Measurements from ENCODE around the gene SPRR3. TPM values are rescaled to one million over a fixed set of nuclear protein-coding genes. Genes with fewer than 3 reads are reported as not detected.

SPRR3 gene, protein sequence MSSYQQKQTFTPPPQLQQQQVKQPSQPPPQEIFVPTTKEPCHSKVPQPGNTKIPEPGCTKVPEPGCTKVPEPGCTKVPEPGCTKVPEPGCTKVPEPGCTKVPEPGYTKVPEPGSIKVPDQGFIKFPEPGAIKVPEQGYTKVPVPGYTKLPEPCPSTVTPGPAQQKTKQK
- not detected in 2 replicates for total RNA-seq

DNA sequence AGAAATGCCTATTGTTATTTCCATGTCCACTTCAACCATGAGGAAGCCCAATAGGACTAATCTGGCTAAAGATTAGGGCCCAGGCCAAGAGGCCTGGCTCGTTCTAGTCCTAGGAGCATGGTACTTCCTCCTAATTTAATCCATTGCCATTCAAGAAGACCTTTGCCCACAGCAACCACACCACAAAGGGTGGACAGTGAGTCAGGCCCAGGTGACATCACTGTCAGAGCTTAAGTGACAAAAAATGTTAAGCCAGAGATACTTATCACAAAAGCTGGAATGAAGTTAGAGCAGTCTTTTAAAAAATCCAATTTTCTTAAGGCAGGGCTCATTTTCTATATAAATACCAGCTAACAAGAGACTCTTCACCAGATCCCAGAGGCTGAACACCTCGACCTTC is at the start of gene SPRR3:
Gene SPRR3, plus strand, starts transcription at position 368 of the 400 bp plus-strand sequence. CDS start 1,272 bp downstream, outside the sequence.

DNA sequence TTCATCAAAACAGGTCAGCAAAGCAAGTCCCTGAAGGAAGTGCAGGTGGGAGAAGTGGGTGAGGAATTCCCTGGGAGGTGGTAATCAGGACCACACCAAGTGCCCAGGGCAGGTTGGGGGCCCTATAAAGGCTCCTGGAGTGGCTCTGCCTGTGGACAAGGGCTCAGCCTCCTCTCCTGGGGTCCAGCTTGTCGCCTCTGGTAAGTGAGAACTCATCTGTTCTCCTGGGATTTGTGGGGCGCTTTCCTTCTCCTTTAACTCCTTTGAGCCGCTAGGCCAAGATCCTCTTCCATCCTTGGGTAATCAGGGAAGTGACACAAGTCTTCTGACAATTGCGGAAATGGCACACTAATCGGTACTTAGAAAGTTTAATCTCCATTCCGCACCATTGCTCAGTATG is 31.1 kb upstream of the SPRR3 start, which contains the start of gene SPRR4:
Gene SPRR4, plus strand, starts transcription at position 154 of the 400 bp plus-strand sequence. CDS start 1,243 bp downstream, outside the sequence.

DNA sequence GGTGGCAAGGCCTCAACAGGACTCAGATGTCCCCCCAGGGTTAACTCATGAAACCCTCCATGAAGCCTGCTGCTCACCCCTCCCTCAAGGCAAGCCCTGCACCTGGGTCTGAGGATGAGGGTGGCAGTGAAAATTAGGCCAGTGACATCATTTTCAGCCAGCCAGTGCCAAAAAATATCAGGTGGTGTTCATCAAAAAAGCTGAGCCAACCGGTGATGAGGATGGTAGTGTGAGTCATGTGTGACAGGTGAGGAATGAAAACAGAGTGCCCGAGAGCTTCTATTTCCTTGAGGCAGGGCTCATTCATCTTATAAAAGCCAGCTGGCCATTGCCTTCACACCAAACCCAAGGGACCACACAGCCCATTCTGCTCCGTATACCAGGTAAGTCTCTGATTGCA is 17.8 kb upstream of the SPRR3 start, which contains the start of gene SPRR1A:
Gene SPRR1A, plus strand, starts transcription at position 339 of the 400 bp plus-strand sequence. CDS start 1,150 bp downstream, outside the sequence.

DNA sequence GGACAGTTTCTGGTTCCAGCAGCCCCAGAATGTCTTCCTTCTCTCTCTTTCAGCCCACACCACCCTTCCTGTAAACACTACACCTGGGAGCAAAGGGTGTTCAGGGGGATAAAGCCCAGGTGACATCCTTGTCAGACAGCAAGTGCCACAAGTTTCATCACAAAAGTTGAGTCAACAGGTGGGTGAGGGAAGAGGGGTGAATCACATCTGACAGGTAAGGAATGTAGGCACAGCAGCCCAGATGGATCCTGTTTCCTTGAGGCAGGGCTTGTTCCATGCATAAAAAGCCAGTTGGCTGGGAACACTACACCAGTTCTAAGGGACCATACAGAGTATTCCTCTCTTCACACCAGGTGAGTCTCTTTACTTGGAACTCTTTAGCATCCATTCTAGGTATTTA is 29.3 kb downstream of the SPRR3 start, which contains the start of gene SPRR1B:
Gene SPRR1B, plus strand, starts transcription at position 309 of the 400 bp plus-strand sequence. CDS start 1,143 bp downstream, outside the sequence.

DNA sequence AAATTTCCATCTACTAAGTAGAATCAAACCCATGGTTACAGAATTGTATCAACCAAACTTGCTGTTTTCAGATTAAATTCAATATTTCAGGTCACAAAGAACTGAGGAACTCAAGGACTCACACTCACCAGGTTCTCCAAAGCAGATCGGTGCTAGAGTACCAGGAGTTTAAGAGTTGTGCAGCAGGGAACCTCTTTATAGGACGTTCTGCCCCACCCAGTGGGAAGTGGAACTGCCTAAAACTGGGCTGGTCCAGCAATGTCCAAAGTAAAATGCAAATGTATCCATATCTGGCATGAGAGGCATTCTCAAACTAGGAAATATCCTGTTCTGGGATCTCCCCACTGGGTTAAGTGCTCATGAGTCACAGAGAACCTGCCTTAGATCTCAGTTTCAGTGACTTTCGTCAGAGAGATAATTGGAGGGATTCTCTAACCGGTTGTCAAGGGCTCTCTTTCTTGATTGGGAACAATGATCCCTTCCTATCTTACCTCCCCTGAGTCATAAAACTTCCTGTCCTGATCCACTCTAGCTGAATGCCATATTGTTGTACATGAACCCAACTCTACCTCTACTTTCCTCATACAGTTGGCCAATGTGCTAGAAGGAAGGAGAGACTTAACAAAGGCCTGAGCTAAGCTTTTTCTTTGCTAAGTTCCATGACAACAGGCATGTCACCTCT is 39.5 kb downstream of the SPRR3 start, which contains the start of gene SPRR2D:
Gene SPRR2D, minus strand, starts transcription at position 171 of the 682 bp plus-strand sequence. CDS start 774 bp downstream, outside the sequence.

Other genes starting within 250 kb of the SPRR3 start
- not detected in 2 replicates for gene KPRP, start 243.7 kb upstream of the SPRR3 start, total RNA-seq
- not detected in 2 replicates for gene LCE1F, start 226.6 kb upstream of the SPRR3 start, total RNA-seq
- not detected in 2 replicates for gene LCE1E, start 215.5 kb upstream of the SPRR3 start, total RNA-seq
- not detected in 2 replicates for gene LCE1D, start 205.0 kb upstream of the SPRR3 start, total RNA-seq
- gene LCE1C, start 195.1 kb upstream of the SPRR3 start, total RNA-seq, result not detected in 2 replicates
- gene LCE1B, start 189.8 kb upstream of the SPRR3 start, total RNA-seq, result not detected in 2 replicates
- not detected in 2 replicates for gene LCE1A, start 174.3 kb upstream of the SPRR3 start, total RNA-seq
- gene LCE6A, start 158.9 kb upstream of the SPRR3 start, total RNA-seq, result not detected in 2 replicates
- gene LCE7A, start 141.8 kb upstream of the SPRR3 start, total RNA-seq, result not detected in 2 replicates
- gene SMCP, start 123.4 kb upstream of the SPRR3 start, total RNA-seq, result not detected in 2 replicates
- not detected in 2 replicates for gene IVL, start 93.2 kb upstream of the SPRR3 start, total RNA-seq
- gene SPRR5, start 54.5 kb upstream of the SPRR3 start, total RNA-seq, result not detected in 2 replicates
- gene SPRR4, start 31.1 kb upstream of the SPRR3 start, total RNA-seq, result not detected in 2 replicates
- gene SPRR1A, start 17.7 kb upstream of the SPRR3 start, total RNA-seq, result not detected in 2 replicates
- gene SPRR1B, start 29.5 kb downstream of the SPRR3 start, total RNA-seq, result not detected in 2 replicates
- gene SPRR2D, start 39.4 kb downstream of the SPRR3 start, total RNA-seq, result not detected in 2 replicates
- not detected in 2 replicates for gene SPRR2A, start 55.8 kb downstream of the SPRR3 start, total RNA-seq
- not detected in 2 replicates for gene SPRR2B, start 69.9 kb downstream of the SPRR3 start, total RNA-seq
- not detected in 2 replicates for gene SPRR2E, start 92.8 kb downstream of the SPRR3 start, total RNA-seq
- gene SPRR2F, start 111.8 kb downstream of the SPRR3 start, total RNA-seq, result not detected in 2 replicates
- gene SPRR2G, start 149.1 kb downstream of the SPRR3 start, total RNA-seq, result not detected in 2 replicates
- gene LELP1, start 201.7 kb downstream of the SPRR3 start, total RNA-seq, result not detected in 2 replicates
- gene PRR9, start 215.8 kb downstream of the SPRR3 start, total RNA-seq, result not detected in 2 replicates

All from myometrial cell (primary cell).